Right lobe of liver (tissue), 6 donors: ENCODE results near the gene LRP2. TPM values are rescaled to one million over a fixed set of nuclear protein-coding genes. Genes with fewer than 3 reads are reported as not detected.

Experiments
- ATAC-seq, 4 donors: fragments of 200-7000 bp; cut with Tn5 transposase; one replicate each; pipeline ENCODE4 v1.9.1; 2020; ENCODE audit warnings: mild to moderate bottlenecking in 4 of 4, moderate library complexity in 4 of 4
- DNase-seq, 3 donors: peaks; one replicate each; pipeline ENCODE4 v3.0.0-alpha.2; 2020
- H3K27ac ChIP-seq, 3 donors: fragments of 200-600 bp; one replicate each; pipeline ENCODE4 v1.8.0; 2022
- H3K27me3 ChIP-seq, 2 donors: fragments of 200-600 bp; one replicate each; pipeline ENCODE4 v1.8.0; 2022
- H3K36me3 ChIP-seq, 4 donors: fragments of 200-600 bp; sonication (generic) in 1 of 4; one replicate each; pipeline versions ENCODE4 v1.5.1 to v1.8.0; 2017 to 2022; ENCODE audit warnings: control low read depth in 1 of 4
- H3K4me1 ChIP-seq, 4 donors: fragments of 200-600 bp; sonication (generic) in 1 of 4; one replicate each; pipeline versions ENCODE4 v1.5.1 to v1.8.0; 2017 to 2022; ENCODE audit warnings: control low read depth in 1 of 4
- H3K4me3 ChIP-seq, 3 donors: fragments of 200-600 bp; one replicate each; pipeline ENCODE4 v1.8.0; 2022
- H3K9me3 ChIP-seq, 4 donors: fragments of 200-600 bp; sonication (generic) in 1 of 4; one replicate each; pipeline versions ENCODE4 v1.5.1 to v1.8.0; 2017 to 2022; ENCODE audit warnings: control low read depth in 1 of 4
- POLR2A ChIP-seq: fragments of 450-650 bp; IDR thresholded peaks from one replicate; pipeline ENCODE4 v1.6.1; 2017; ENCODE audit warnings: antibody characterized with exemption, mild to moderate bottlenecking
- WGBS: methylation state at CpG from one replicate; pipeline ENCODE4 v1.1.6; 2018; ENCODE audit warnings: low coverage, low lambda C conversion rate; ENCODE audit not compliant: insufficient coverage; ENCODE audit errors: missing lambda C conversion rate; 5-methylcytosine and 5-hydroxymethylcytosine counted together
- intact Hi-C, 2 donors: fragments of 100-400 bp; cut with DNase I; formaldehyde crosslinking; loops; one replicate each; pipeline versions ENCODE4 v1.11.2 to v1.14.1; 2022
- total RNA-seq, 6 experiments: library from RNA; depleted of rRNA in 2 of 6; stranded (reverse); fragments of >200 nt in 2 of 6; fragmentation: NEBNext Ultra II Directional in 3 of 6; extraction: Animal tissue kit (Norgen Biotek cat#: 25700) in 3 of 6; gene quantifications; one replicate each; pipeline versions ENCODE4 v1.1.0 to v1.2.4, GENCODE V29; 2016 to 2023
- TF ChIP-seq, protein P1 (sequence below), 4 donors: fragments of 200-600 bp in 3 of 4; fragments of 450-650 bp in 1 of 4; IDR thresholded peaks; one replicate each; pipeline versions ENCODE4 v1.5.1 to v1.8.0; 2016 to 2022; ENCODE audit warnings: antibody characterized with exemption in 4 of 4, mild to moderate bottlenecking in 2 of 4
- donor health status: DM: no; HTN: yes; CAD: no.
- donor health status: DM: no; HTN: no; CAD: no.
- donor health status: DM: no; HTN: no; CAD: no.
- donor health status: DM: no; HTN: yes; CAD: no.
- donor health status: DM: no; HTN: yes; CAD: no.

Gene LRP2
- total RNA-seq, 6 experiments from 2014 or later: 0.51 to 4.4 (median 1.0) TPM

DNA sequence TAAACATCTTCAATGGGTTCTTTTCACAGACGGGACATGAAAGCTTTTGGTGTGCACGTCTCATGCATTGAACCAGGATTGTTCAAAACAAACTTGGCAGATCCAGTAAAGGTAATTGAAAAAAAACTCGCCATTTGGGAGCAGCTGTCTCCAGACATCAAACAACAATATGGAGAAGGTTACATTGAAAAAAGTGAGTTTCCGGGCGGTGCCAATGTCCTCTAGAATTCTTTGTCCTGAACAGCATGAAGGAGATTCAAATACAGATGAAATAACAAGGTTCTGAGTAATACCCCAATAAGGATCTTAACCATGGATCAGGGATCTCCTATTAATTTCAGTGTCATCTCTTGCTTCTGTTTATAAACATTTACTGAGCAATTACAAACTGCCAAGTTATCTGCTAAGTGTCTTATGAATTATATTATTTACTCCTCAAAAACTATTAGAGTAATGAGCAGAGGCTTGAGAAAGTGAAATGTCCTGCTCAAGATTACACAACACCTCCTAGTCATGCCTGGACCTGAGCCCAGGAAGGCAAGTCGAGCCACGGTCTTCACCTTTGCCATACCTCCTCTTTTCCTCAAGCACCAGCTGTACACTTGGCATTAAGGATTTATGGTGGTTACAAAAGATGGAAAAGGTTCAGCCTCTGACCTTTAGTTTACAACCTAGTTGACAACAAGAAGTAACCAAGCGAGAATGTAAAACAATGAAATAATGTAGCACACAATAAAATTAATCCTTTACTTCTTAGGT is 270.4 kb downstream of the LRP2 start:
- intact Hi-C loops: no loop called here
- Histone ChIP-seq H3K4me3 (no peak overlapping the region), H3K27me3 (no peaks in the 10 kb centered on the region), H3K36me3 (no peaks in the 10 kb centered on the region), H3K4me1 (no peaks in the 10 kb centered on the region), H3K27ac (no peak overlapping the region), H3K9me3 (no peaks in the 10 kb centered on the region)
- ATAC-seq: peak in 1 of 4 donors; percentile 41
- no peak for DNase-seq
- TF ChIP-seq, protein P1, sequence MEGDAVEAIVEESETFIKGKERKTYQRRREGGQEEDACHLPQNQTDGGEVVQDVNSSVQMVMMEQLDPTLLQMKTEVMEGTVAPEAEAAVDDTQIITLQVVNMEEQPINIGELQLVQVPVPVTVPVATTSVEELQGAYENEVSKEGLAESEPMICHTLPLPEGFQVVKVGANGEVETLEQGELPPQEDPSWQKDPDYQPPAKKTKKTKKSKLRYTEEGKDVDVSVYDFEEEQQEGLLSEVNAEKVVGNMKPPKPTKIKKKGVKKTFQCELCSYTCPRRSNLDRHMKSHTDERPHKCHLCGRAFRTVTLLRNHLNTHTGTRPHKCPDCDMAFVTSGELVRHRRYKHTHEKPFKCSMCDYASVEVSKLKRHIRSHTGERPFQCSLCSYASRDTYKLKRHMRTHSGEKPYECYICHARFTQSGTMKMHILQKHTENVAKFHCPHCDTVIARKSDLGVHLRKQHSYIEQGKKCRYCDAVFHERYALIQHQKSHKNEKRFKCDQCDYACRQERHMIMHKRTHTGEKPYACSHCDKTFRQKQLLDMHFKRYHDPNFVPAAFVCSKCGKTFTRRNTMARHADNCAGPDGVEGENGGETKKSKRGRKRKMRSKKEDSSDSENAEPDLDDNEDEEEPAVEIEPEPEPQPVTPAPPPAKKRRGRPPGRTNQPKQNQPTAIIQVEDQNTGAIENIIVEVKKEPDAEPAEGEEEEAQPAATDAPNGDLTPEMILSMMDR (IDR thresholded peaks at IDR 0.05): no peak
- TF ChIP-seq POLR2A: no peak
- 64% methylated on average over 8 of the region's 8 CpGs for WGBS

DNA sequence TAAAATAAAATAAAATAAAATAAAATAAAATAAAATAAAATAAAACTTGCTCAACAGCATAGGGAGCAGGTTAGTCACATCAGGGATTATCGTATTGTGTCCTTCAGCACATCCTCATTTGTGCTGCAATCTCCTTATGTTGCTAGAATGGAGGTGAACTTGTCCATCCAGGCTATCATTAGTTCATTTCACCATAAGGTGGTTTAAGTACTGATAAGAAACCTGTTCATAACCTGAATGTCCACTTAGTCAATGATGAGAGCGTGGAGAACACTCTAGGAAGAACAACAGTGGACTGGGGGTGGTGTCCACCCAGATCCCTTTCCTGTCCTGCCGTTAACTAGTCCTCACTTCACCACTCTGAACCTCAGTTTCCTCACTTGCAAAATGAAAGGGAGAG is 271.1 kb downstream of the LRP2 start:
- intact Hi-C loops: no loop called here
- Histone ChIP-seq H3K9me3 (no peaks in the 10 kb centered on the region), H3K27me3 (no peaks in the 10 kb centered on the region), H3K4me3 (no peak overlapping the region), H3K27ac (no peak overlapping the region), H3K4me1 (no peaks in the 10 kb centered on the region), H3K36me3 (no peaks in the 10 kb centered on the region)
- ATAC-seq: no peak
- TF ChIP-seq POLR2A: no peak
- TF ChIP-seq, protein P1 (IDR thresholded peaks at IDR 0.05): no peak
- DNase-seq: no peak
- 93% methylated on average over 3 of the region's 3 CpGs for WGBS

DNA sequence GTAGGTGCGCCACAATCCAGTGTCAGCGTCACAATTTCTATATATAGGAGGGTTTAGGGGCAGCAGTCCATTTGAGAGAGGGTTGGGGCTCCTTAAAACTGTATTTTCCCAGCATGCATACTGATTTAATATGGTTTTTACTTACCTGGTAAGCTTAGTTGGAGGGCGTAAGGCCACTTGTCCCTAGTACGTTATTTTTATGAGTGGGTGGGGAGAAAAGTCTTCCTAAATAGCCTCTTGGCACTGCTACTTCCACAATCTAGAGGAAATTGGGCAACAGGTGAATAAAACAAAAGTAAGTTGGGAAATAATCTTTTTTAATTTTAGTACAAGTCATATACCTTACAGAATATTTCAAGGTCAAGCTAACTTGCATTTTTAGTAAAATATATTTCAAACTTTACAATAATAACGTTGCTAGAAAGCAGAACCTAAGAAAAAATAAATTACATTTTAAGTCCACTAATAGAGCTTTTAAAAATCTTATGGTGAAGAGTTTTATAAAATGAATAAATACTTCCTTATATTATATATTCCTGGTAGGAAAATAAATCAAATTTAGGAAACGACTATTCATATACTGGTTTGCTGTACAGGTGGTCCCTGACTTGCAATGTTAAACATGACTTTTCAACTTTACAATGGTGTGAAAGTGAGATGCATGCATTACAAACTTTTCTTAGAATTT is 272.1 kb downstream of the LRP2 start:
- TF ChIP-seq POLR2A: no peak
- TF ChIP-seq, protein P1 (IDR thresholded peaks at IDR 0.05): no peak
- no peak overlapping the region for H3K27ac ChIP-seq
- no peaks in the 10 kb centered on the region for H3K9me3 ChIP-seq
- H3K36me3 ChIP-seq: no peaks in the 10 kb centered on the region
- intact Hi-C loops: no loop called here
- H3K4me1 ChIP-seq: no peaks in the 10 kb centered on the region
- H3K27me3 ChIP-seq: no peaks in the 10 kb centered on the region
- H3K4me3 ChIP-seq: no peak overlapping the region
- WGBS: 59% methylated on average over 6 of the region's 6 CpGs
- no peak for DNase-seq
- no peak for ATAC-seq

DNA sequence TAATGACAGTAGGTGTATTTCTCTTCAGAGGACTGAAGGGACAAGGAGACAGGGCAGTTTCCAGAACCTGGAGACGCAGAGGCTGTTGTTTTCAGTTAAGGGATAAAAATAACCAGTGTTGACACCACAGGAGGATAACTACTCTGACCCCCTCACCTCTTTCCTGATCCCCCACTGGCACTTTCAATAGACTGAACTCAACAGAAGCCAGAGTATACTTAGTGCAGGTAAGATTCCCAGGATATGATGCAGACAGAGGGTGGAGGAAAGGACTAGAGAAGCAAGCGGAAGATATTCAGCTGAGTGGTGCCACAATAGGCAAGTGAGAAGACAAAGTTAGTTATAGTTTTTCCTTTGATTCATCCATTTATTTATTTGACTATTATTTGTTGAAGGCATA is 273.2 kb downstream of the LRP2 start:
- TF ChIP-seq, protein P1 (IDR thresholded peaks at IDR 0.05): no peak
- no peak for TF ChIP-seq POLR2A
- Histone ChIP-seq H3K36me3 (no peaks in the 10 kb centered on the region), H3K9me3 (no peaks in the 10 kb centered on the region), H3K4me3 (no peak overlapping the region), H3K27ac (no peak overlapping the region), H3K4me1 (no peaks in the 10 kb centered on the region), H3K27me3 (no peaks in the 10 kb centered on the region)
- WGBS: 61% methylated on average over 2 of the region's 2 CpGs
- no peak for DNase-seq
- intact Hi-C loops: no loop called here
- no peak for ATAC-seq
